HepG2 (cell line): ENCODE measurements around the gene SASS6.

Experiments
- FOSL2 ChIP-seq: sonication (generic); formaldehyde crosslinking; IDR thresholded peaks from 2 replicates; pipeline ENCODE4 v1.4.0; 2020; ENCODE audit warnings: missing genetic modification reagents
- POGK ChIP-seq: sonication (generic); formaldehyde crosslinking; conservative IDR thresholded peaks from 2 replicates; pipeline ENCODE4 v1.8.0; 2022; ENCODE audit warnings: mild to moderate bottlenecking, moderate library complexity, missing genetic modification reagents
- RERE ChIP-seq: IDR thresholded peaks from 2 replicates; pipeline ENCODE4 v1.6.1; 2016; ENCODE audit warnings: low read depth, missing genetic modification reagents, missing compliant biosample characterization
- SIN3B ChIP-seq: fragments of 150-350 bp; IDR thresholded peaks from 2 replicates; pipeline ENCODE4 v1.6.1; 2014; ENCODE audit warnings: low read length

- peak; percentile 35 for TF ChIP-seq FOSL2 (CRISPR knock-in tag)
- TF ChIP-seq POGK, result no peak; the same call in none of the 2 replicates
- peak; percentile 96 for TF ChIP-seq SIN3B
- TF ChIP-seq RERE, result no peak
Observed at GRCh38 chr1:100132566-100133477, at the start of gene SASS6, which contains the start of gene TRMT13.
